SK-N-SH treated with all-trans-retinoic acid at 6 μM for 48 hours (cell line): Measurements from ENCODE around the gene CDS1.

Source experiments
- ATAC-seq: fragments of 200-7000 bp; cut with Tn5 transposase; 3 replicates; pipeline ENCODE4 v1.9.1; 2020; ENCODE audit warnings: mild to moderate bottlenecking, moderate library complexity
- CSRNP3 ChIP-seq: fragments of 250-450 bp; sonication (Bioruptor Pico); IDR thresholded peaks from 2 replicates; pipeline ENCODE4 v1.5.1; 2021; ENCODE audit warnings: mild to moderate bottlenecking, moderate library complexity
- ESRRG ChIP-seq: fragments of 250-450 bp; sonication (Bioruptor Pico); IDR thresholded peaks from 2 replicates; pipeline ENCODE4 v1.6.1; 2021; ENCODE audit warnings: mild to moderate bottlenecking
- GLIS3 ChIP-seq: fragments of 250-450 bp; sonication (Bioruptor Pico); IDR thresholded peaks from 2 replicates; pipeline ENCODE4 v1.5.0; 2020; ENCODE audit warnings: mild to moderate bottlenecking, moderate library complexity
- ISL1 ChIP-seq: fragments of 250-450 bp; sonication (Bioruptor Pico); IDR thresholded peaks from 2 replicates; pipeline ENCODE4 v2.1.2; 2022; ENCODE audit warnings: mild to moderate bottlenecking, moderate library complexity
- OSR1 ChIP-seq: fragments of 250-450 bp; sonication (Bioruptor Pico); IDR thresholded peaks from 2 replicates; pipeline ENCODE4 v1.8.0; 2022; ENCODE audit warnings: moderate library complexity, mild to moderate bottlenecking, inconsistent platforms
- POU6F1 ChIP-seq: fragments of 250-450 bp; sonication (Bioruptor Pico); IDR thresholded peaks from 2 replicates; pipeline ENCODE4 v1.8.0; 2021; ENCODE audit warnings: low read depth, mild to moderate bottlenecking, moderate library complexity, borderline replicate concordance
- PPARA ChIP-seq: fragments of 250-450 bp; sonication (Bioruptor Pico); IDR thresholded peaks from 2 replicates; pipeline ENCODE4 v1.5.0; 2020; ENCODE audit warnings: mild to moderate bottlenecking, borderline replicate concordance
- RARB ChIP-seq: fragments of 250-450 bp; sonication (Bioruptor Pico); IDR thresholded peaks from 2 replicates; pipeline ENCODE4 v1.8.0; 2021; ENCODE audit warnings: mild to moderate bottlenecking, moderate library complexity
- TCF4 ChIP-seq: fragments of 250-450 bp; sonication (Bioruptor Pico); IDR thresholded peaks from 2 replicates; pipeline ENCODE4 v1.8.0; 2021; ENCODE audit warnings: mild to moderate bottlenecking, moderate library complexity, borderline replicate concordance
- TSHZ2 ChIP-seq: fragments of 250-450 bp; sonication (Bioruptor Pico); IDR thresholded peaks from 2 replicates; pipeline ENCODE4 v1.5.0; 2020; ENCODE audit warnings: mild to moderate bottlenecking, moderate library complexity
- ZC3H10 ChIP-seq: fragments of 250-450 bp; sonication (Bioruptor Pico); IDR thresholded peaks from 2 replicates; pipeline ENCODE4 v1.5.1; 2021; ENCODE audit warnings: mild to moderate bottlenecking, moderate library complexity
- ZFP3 ChIP-seq: fragments of 250-450 bp; sonication (Bioruptor Pico); IDR thresholded peaks from 2 replicates; pipeline ENCODE4 v1.5.0; 2020; ENCODE audit warnings: mild to moderate bottlenecking, moderate library complexity
- ZNF70 ChIP-seq: fragments of 450-650 bp; formaldehyde crosslinking; IDR thresholded peaks from 2 replicates; pipeline ENCODE4 v1.5.0; 2020; ENCODE audit warnings: mild to moderate bottlenecking, moderate library complexity
- ZNF8 ChIP-seq: fragments of 450-650 bp; formaldehyde crosslinking; IDR thresholded peaks from 2 replicates; pipeline ENCODE4 v1.5.0; 2020; ENCODE audit warnings: mild to moderate bottlenecking, moderate library complexity
- TF ChIP-seq, protein P1 (sequence below): fragments of 250-450 bp; sonication (Bioruptor Pico); IDR thresholded peaks from 2 replicates; pipeline ENCODE4 v1.8.0; 2020; ENCODE audit warnings: mild to moderate bottlenecking, moderate library complexity, borderline replicate concordance

CDS1 gene

DNA sequence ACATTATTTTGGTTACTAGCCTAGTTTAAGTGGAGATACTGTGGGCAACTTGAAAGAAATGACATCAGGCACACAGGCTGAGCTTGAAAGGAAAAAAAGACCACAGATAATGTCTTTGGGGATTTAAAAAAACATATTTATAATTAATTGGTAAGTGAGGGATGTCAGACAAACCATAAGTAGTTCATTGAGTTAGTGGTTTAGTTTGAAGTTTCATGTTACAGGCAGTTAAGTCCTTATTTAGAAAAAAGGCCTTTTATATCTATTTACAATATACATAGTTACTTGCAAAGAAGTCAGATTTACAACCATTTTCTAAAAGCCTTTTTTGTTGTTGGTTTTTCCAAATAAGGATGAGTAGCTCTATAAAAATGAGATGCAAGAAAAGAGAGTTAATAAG, 89.2 kb downstream of the CDS1 start:
- TF ChIP-seq RARB (CRISPR knock-in tag) (no peak), ZNF8 (CRISPR knock-in tag) (no peak), OSR1 (CRISPR knock-in tag) (no peak), CSRNP3 (no peak), PPARA (CRISPR knock-in tag) (no peak), ZC3H10 (CRISPR knock-in tag) (peak; percentile 88; the same call in 1 of the 2 replicates), ZFP3 (CRISPR knock-in tag) (no peak)
- TF ChIP-seq, protein P1, sequence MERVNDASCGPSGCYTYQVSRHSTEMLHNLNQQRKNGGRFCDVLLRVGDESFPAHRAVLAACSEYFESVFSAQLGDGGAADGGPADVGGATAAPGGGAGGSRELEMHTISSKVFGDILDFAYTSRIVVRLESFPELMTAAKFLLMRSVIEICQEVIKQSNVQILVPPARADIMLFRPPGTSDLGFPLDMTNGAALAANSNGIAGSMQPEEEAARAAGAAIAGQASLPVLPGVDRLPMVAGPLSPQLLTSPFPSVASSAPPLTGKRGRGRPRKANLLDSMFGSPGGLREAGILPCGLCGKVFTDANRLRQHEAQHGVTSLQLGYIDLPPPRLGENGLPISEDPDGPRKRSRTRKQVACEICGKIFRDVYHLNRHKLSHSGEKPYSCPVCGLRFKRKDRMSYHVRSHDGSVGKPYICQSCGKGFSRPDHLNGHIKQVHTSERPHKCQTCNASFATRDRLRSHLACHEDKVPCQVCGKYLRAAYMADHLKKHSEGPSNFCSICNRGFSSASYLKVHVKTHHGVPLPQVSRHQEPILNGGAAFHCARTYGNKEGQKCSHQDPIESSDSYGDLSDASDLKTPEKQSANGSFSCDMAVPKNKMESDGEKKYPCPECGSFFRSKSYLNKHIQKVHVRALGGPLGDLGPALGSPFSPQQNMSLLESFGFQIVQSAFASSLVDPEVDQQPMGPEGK (CRISPR knock-in tag), result no peak
- peak; percentile 61 for ATAC-seq

GRCh38 chr4:84673475-84674240, 90.7 kb downstream of the CDS1 start:
- TF ChIP-seq TSHZ2 (CRISPR knock-in tag) (no peak), ESRRG (CRISPR knock-in tag) (no peak), ISL1 (CRISPR knock-in tag) (0 out of 2 replicates have a peak, but pooled peaks have one; percentile 19), CSRNP3 (no peak)
- ATAC-seq, result peak; percentile 90

GRCh38 chr4:84677093-84677492, 94.2 kb downstream of the CDS1 start:
- TF ChIP-seq POU6F1 (CRISPR knock-in tag), result no peak
- TF ChIP-seq TCF4, result no peak
- no peak for TF ChIP-seq ZFP3 (CRISPR knock-in tag)

DNA sequence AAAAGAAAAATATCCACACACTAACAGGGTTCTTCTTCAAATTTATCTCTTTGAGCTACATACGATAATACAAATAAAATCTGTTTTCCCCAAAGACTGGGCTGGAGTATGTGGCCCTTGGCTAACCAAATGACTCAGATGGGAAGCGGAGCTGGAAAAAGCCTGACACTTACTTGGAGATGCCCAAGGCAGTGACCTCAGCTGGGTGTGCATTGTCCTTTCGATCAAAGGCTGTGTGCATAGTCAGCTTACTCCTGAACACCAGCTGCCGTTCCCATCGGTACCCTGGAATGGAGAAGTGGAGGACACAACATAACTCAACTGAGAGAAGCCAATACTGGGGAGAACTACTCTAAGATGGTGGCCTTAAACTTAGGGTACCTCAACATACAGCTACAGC, 95.1 kb downstream of the CDS1 start:
- no peak for ATAC-seq

More at GRCh38 chr4:84677093-84677492, 94.2 kb downstream of the CDS1 start:
- no peak for ATAC-seq

More for the DNA sequence above, 95.1 kb downstream of the CDS1 start:
- TF ChIP-seq ZC3H10 (CRISPR knock-in tag) (no peak), ZNF8 (CRISPR knock-in tag) (no peak), GLIS3 (CRISPR knock-in tag) (no peak), ZNF70 (CRISPR knock-in tag) (no peak), ESRRG (CRISPR knock-in tag) (no peak), POU6F1 (CRISPR knock-in tag) (no peak)
